GM12864 (cell line): ENCODE data around the gene MED27.

ENCODE experiments used
- DNase-seq: peaks from one replicate; pipeline ENCODE4 v3.0.0-alpha.2; 2011; ENCODE audit warnings: low read depth
- H3K4me3 ChIP-seq: 2 replicates; pipeline ENCODE4 v1.5.1; 2011; ENCODE audit warnings: mild to moderate bottlenecking, low read depth, low read length, control low read depth
- CTCF ChIP-seq: IDR thresholded peaks from 2 replicates; pipeline ENCODE4 v1.5.1; 2011; ENCODE audit warnings: low read depth, mild to moderate bottlenecking, moderate library complexity, low read length, control low read depth, inconsistent platforms; ENCODE audit errors: missing control alignments

The MED27 gene

GRCh38 chr9:132020820-132021510 lies 58.7 kb downstream of the MED27 start:
- H3K4me3 ChIP-seq = no peak overlapping the region
- DNase-seq = no peak
- no peak for TF ChIP-seq CTCF

GRCh38 chr9:132020272-132020671 lies 59.4 kb downstream of the MED27 start:
- no peak overlapping the region for H3K4me3 ChIP-seq
- no peak for DNase-seq
- TF ChIP-seq CTCF = no peak

- no peak for TF ChIP-seq CTCF
- DNase-seq = no peak
- no peak overlapping the region for H3K4me3 ChIP-seq
These were observed 60.0 kb downstream of the MED27 start for GRCh38 chr9:132019702-132020101.

- no peak overlapping the region for H3K4me3 ChIP-seq
- DNase-seq = no peak
- TF ChIP-seq CTCF = no peak
These were observed 60.7 kb downstream of the MED27 start for GRCh38 chr9:132018957-132019405.

- no peak overlapping the region for H3K4me3 ChIP-seq
- DNase-seq = no peak
- no peak for TF ChIP-seq CTCF
These were observed 63.2 kb downstream of the MED27 start for GRCh38 chr9:132016456-132016855.

- TF ChIP-seq CTCF = no peak
These were observed 63.8 kb downstream of the MED27 start for GRCh38 chr9:132015866-132016265.

GRCh38 chr9:132014218-132014805 lies 65.4 kb downstream of the MED27 start:
- DNase-seq = no peak
- TF ChIP-seq CTCF = no peak
- no peak overlapping the region for H3K4me3 ChIP-seq

More at GRCh38 chr9:132015866-132016265, 63.8 kb downstream of the MED27 start:
- no peak for DNase-seq
- no peak overlapping the region for H3K4me3 ChIP-seq
